Adipocyte (in vitro differentiated cells): ENCODE measurements around the gene ZNF14.
"Not testable (repeated sequence)": the region's sequence is repeated elsewhere in the genome, so short reads cannot be mapped to it uniquely, and the experiment has no call there.

ENCODE experiments used
- DNase-seq: peaks from one replicate; pipeline ENCODE4 v3.0.0-alpha.2; 2015; ENCODE audit warnings: low read depth
- H3K27me3 ChIP-seq: replicated peaks from 2 replicates; pipeline ENCODE4 v1.7.0; 2013; ENCODE audit warnings: mild to moderate bottlenecking, low read length, moderate library complexity; ENCODE audit not compliant: control insufficient read depth, insufficient read depth
- H3K36me3 ChIP-seq: 2 replicates; pipeline ENCODE4 v1.7.0; 2013; ENCODE audit warnings: low read length, mild to moderate bottlenecking, moderate library complexity; ENCODE audit not compliant: control insufficient read depth, insufficient read depth, severe bottlenecking
- H3K4me1 ChIP-seq: 2 replicates; pipeline ENCODE4 v1.7.0; 2013; ENCODE audit warnings: mild to moderate bottlenecking, low read length, moderate library complexity; ENCODE audit not compliant: control insufficient read depth, insufficient read depth
- H3K4me3 ChIP-seq: 2 replicates; pipeline ENCODE4 v1.7.0; 2013; ENCODE audit warnings: mild to moderate bottlenecking, low read length, moderate library complexity
- H3K9ac ChIP-seq: 2 replicates; pipeline ENCODE4 v1.7.0; 2013; ENCODE audit warnings: mild to moderate bottlenecking, low read length, moderate library complexity
- H3K9me3 ChIP-seq: 2 replicates; pipeline ENCODE4 v1.7.0; 2013; ENCODE audit warnings: mild to moderate bottlenecking, low read length, moderate library complexity; ENCODE audit not compliant: control insufficient read depth

The ZNF14 gene

DNA sequence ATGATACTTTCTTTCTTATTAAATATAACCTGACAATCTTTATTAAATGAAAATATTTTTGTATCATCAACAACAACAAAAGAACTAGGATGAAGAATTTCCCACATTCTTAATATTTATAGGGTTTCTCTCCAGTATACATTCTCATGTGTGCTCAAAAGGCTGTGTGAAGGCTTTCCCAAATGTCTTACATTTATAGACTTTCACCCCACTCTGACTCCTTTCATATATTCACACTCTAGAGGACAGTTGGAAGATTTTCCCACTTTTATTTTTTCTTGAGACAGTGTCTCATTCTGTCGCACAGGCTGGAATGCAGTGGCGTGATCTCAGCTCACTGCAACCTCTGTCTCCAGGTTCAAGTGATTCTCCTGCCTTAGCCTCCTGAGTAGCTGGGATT is 22.4 kb downstream of the ZNF14 start:
- Histone ChIP-seq H3K4me1 (no peaks in the 10 kb centered on the region), H3K9me3 (peaks cover 100% of the 10 kb centered on the region), H3K9ac (no peak overlapping the region), H3K36me3 (peaks cover 71% of the 10 kb centered on the region), H3K27me3 (no peaks in the 10 kb centered on the region), H3K4me3 (peak overlapping the region; percentile 74)
- no peak for DNase-seq

GRCh38 chr19:19704836-19705235 is 28.1 kb downstream of the ZNF14 start:
- Histone ChIP-seq H3K36me3 (peaks cover 31% of the 10 kb centered on the region), H3K9me3 (peaks cover 96% of the 10 kb centered on the region), H3K9ac (no peak overlapping the region), H3K27me3 (no peaks in the 10 kb centered on the region), H3K4me1 (no peaks in the 10 kb centered on the region), H3K4me3 (peak overlapping the region; percentile 17)
- DNase-seq: no peak

GRCh38 chr19:19700493-19700892 is 32.4 kb downstream of the ZNF14 start:
- not testable (repeated sequence) for H3K9ac ChIP-seq, H3K4me1 ChIP-seq, H3K27me3 ChIP-seq, DNase-seq, H3K4me3 ChIP-seq
- Histone ChIP-seq H3K9me3 (peaks cover 68% of the 10 kb centered on the region), H3K36me3 (peaks cover 12% of the 10 kb centered on the region)

- H3K36me3 ChIP-seq: no peaks in the 10 kb centered on the region
- H3K4me1 ChIP-seq: no peaks in the 10 kb centered on the region
- no peak for DNase-seq
- H3K4me3 ChIP-seq: no peak overlapping the region
- H3K9me3 ChIP-seq: peaks cover 45% of the 10 kb centered on the region
- no peak overlapping the region for H3K9ac ChIP-seq
- no peaks in the 10 kb centered on the region for H3K27me3 ChIP-seq
These were observed 35.3 kb downstream of the ZNF14 start for GRCh38 chr19:19697589-19697988.

DNA sequence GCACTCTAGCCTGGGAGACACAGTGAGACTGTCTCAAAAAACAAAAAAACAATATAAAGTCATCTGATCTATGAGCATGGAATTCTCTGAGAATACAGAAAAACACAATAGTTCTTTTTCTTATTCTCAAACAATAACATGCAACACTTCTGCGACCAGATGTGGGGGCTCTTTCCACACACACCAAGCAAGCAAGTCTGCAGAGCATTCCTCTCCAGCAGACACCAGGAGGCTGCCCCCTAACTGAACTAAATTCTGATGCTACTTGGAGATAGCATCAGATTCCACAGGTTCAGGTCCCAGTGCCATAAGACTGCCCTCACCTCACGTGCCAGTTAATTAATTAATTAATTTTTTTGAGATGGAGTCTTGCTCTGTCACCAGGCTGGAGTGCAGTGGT is 36.5 kb downstream of the ZNF14 start:
- H3K9ac ChIP-seq: no peak overlapping the region
- no peaks in the 10 kb centered on the region for H3K4me1 ChIP-seq
- H3K27me3 ChIP-seq: no peaks in the 10 kb centered on the region
- H3K4me3 ChIP-seq: no peak overlapping the region
- peaks cover 36% of the 10 kb centered on the region for H3K9me3 ChIP-seq
- DNase-seq: no peak
- no peaks in the 10 kb centered on the region for H3K36me3 ChIP-seq

DNA sequence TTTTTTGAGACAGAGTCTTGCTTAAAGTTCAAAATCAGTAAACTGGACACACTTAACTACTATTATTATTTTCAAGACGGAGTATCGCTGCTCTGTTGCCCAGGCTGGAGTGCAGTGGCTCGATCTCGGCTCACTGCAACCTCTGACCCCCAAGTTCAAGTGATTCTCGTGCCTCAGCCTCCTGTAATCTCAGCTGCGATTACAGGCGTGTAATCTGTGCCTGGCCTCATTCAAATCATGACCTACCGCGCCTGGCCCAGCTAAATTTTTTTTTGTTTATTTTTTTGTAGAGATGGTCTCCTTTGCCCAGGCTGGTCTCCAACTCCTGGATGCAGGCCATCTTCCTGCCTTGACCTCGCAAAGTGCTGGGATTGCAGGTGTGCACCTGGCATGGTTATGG is 41.2 kb downstream of the ZNF14 start:
- Histone ChIP-seq H3K9me3 (peaks cover 14% of the 10 kb centered on the region), H3K9ac (no peak overlapping the region), H3K36me3 (no peaks in the 10 kb centered on the region), H3K4me1 (no peaks in the 10 kb centered on the region), H3K4me3 (no peak overlapping the region), H3K27me3 (no peaks in the 10 kb centered on the region)
- DNase-seq: no peak

DNA sequence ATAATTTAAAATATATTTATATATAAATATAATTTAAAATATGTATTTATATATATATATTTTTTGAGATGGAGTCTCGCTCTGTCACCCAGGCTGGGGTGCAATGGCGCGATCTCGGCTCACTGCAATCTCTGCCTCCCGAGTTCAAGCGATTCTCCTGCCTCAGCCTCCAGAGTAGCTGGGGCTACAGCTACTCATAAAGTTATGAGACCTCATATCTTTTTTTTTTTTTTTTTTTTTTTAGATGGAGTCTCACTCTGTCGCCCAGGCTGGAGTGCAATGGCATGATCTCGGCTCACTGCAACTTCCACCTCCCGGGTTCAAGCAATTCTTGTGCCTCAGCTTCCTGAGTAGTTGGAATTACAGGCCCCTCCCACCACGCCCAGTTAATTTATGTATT is 43.9 kb downstream of the ZNF14 start:
- not testable (repeated sequence) for H3K4me1 ChIP-seq, H3K27me3 ChIP-seq, H3K4me3 ChIP-seq, H3K9ac ChIP-seq, DNase-seq, H3K36me3 ChIP-seq
- peaks cover 22% of the 10 kb centered on the region for H3K9me3 ChIP-seq

DNA sequence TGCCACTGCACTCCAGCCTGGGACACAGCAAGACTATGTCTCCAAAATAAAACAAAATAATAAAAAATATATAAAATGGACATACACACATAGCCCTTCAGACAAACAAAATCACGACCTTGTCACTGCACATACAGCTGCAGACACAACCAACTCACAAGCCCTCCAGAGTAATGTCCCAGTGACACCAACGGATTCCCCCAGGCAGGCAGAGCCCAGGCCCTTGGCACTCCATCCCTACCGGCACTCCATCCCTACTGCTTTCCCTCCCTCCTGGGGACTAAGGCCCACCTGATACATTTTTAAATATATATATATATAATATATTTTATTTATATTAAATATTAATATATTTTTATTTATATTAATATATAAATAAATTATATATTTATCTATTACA is 45.8 kb downstream of the ZNF14 start:
- Histone ChIP-seq H3K9ac (no peak overlapping the region), H3K4me3 (no peak overlapping the region), H3K27me3 (no peaks in the 10 kb centered on the region), H3K9me3 (peaks cover 35% of the 10 kb centered on the region), H3K4me1 (no peaks in the 10 kb centered on the region), H3K36me3 (no peaks in the 10 kb centered on the region)
- no peak for DNase-seq

- no peak for DNase-seq
- Histone ChIP-seq H3K36me3 (peaks cover 1% of the 10 kb centered on the region), H3K4me1 (no peaks in the 10 kb centered on the region)
These were observed 46.3 kb downstream of the ZNF14 start for GRCh38 chr19:19686580-19686979.

DNA sequence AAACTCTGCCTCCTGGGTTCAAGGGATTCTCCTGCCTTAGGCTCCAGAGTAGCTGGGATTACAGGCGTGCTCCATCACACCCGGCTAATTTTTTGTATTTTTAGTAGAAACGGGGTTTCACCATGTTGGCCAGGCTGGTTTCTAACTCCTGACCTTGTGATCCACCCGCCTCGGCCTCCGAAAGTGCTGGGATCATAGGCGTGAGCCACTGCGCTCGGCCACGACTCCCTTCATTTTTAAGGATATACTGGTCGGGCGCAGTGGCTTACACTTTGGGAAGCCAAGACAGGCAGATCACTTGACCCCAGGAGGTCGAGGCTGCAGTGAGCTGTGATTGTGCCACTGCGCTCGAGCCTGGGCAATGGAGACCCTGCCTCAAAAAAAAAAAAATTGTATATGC is 46.8 kb downstream of the ZNF14 start:
- H3K4me1 ChIP-seq, H3K9ac ChIP-seq, H3K27me3 ChIP-seq, H3K36me3 ChIP-seq, DNase-seq, H3K4me3 ChIP-seq: not testable (repeated sequence)
- H3K9me3 ChIP-seq: peaks cover 42% of the 10 kb centered on the region

More at GRCh38 chr19:19686580-19686979, 46.3 kb downstream of the ZNF14 start:
- H3K9ac ChIP-seq: no peak overlapping the region
- H3K4me3 ChIP-seq: no peak overlapping the region
- no peaks in the 10 kb centered on the region for H3K27me3 ChIP-seq
- peaks cover 38% of the 10 kb centered on the region for H3K9me3 ChIP-seq

- no peaks in the 10 kb centered on the region for H3K4me1 ChIP-seq
- no peaks in the 10 kb centered on the region for H3K27me3 ChIP-seq
- DNase-seq: no peak
- H3K9me3 ChIP-seq: peaks cover 79% of the 10 kb centered on the region
- H3K9ac ChIP-seq: no peak overlapping the region
- peak overlapping the region; percentile 65 for H3K4me3 ChIP-seq
- H3K36me3 ChIP-seq: peaks cover 57% of the 10 kb centered on the region
These were observed 53.5 kb downstream of the ZNF14 start for GRCh38 chr19:19679176-19680073.

DNA sequence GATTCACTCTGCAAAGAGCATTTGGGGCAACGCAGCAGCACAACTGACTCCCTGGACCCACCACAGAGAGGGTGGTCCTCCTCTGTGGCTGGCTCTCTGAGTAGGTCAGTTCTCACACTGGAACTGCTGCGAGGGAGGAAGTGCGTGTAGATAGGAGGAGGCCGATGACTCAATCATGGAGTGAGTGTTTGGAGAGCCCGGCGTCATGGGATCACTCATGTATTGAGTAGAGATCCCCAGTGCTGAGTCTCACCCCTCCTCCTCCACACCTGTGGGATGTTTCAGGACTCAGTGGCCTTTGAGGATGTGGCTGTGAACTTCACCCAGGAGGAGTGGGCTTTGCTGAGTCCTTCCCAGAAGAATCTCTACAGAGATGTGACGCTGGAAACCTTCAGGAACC is 55.3 kb downstream of the ZNF14 start:
- Histone ChIP-seq H3K9ac (no peak overlapping the region), H3K4me3 (peak overlapping the region; percentile 44), H3K9me3 (peaks cover 69% of the 10 kb centered on the region), H3K36me3 (peaks cover 62% of the 10 kb centered on the region), H3K27me3 (no peaks in the 10 kb centered on the region), H3K4me1 (no peaks in the 10 kb centered on the region)
- DNase-seq: no peak
